NCI-H2171 treated with DMSO at 0.1 percent for 48 hours (cell line): ENCODE measurements around the gene GOLGA6C.
"Not testable (repeated sequence)": the region's sequence is repeated elsewhere in the genome, so short reads cannot be mapped to it uniquely, and the experiment has no call there.

Experiments
- DNase-seq: peaks from one replicate; lab custom pipeline; 2025; lab: John Stamatoyannopoulos, UW

Gene GOLGA6C

DNA sequence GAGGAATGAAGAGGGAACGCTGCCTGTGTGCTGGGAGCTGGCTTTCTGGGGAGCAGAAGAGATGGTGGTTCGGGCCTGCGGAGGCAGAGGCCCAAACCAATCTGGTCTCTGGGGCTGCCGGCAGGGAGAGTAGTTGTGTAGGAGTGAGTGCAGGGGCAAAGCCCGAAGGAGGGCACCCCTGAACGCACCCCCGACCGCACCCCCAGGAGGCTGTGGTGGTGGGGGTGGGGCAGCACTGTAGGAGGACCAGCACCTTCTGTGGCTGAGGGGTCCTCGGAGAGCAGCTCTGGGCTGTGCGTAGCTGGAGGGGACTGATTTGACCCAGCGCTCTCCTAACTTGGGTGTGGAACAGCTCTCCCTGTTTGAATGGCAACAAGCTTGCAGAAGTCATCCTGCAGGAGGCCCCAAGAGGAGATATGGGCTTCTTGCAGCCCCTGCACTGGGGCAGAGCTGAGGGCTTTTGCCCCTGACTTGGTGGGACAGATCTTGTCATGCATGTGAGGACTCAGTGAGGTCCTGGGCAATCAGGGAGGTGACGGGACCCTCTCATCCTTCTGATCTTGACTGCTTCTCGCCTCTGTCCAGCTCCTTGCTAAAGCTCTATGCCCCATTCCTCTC, 30.4 kb upstream of the GOLGA6C start:
- DNase-seq = no peak

DNA sequence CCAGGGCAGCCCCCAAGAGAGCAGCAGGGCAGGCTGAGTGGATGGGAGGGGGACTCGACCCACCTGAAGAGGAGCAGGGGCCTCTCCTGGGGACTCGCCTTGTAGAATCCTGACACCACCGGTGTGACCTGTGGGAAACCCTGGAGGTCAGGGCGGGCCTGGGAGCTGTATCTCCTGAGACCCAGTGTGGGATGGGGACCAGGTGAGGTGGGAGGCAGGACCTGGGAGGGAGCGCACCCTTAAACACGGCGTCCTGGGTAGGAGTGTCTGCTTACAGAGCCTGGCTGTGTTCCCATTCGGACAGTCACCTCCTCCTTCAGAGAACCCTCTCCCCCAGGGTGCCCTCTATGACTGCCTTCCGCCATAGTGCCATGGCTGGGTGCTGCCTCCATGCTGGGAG, 29.3 kb upstream of the GOLGA6C start:
- no peak for DNase-seq

DNA sequence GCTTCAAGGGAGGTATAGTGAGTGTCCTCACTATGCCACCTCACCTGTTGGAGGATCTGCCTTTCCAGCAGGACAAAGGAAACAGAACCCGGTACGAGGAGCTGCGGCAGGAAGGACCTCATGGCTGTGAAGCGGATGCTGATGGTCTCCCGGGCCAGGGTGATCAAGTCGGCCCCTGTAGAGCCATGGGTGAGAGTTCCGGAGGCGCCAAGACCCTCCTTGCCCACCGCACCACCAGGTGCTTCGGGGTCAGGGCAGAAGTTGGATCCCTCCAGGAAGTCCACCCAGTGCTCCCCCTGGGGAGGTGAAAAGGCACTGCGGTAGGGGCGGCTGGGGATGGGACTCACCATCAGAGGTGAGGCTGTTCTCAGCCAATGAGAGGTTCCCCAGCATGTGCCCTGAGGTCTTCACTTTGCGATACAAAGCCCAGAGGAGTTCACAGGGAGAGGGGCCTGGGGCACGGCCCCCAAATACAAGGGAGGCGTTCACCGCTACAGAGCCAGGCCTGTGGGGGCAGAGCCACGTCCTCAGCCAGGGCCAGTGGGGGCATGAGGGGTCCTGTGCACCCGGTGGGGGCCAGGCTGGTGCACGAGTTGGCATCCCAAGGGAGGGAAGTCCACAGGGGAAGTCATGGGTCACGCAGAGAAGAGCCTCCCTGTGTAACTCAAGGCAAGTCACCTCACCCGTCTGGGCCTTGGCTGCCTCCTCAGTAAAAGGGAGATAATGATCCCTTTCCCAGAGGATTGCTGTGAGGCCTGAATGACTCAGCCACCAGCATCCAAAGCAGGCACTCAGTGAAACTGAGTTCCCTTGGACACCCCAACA, 28.7 kb upstream of the GOLGA6C start:
- DNase-seq = no peak

DNA sequence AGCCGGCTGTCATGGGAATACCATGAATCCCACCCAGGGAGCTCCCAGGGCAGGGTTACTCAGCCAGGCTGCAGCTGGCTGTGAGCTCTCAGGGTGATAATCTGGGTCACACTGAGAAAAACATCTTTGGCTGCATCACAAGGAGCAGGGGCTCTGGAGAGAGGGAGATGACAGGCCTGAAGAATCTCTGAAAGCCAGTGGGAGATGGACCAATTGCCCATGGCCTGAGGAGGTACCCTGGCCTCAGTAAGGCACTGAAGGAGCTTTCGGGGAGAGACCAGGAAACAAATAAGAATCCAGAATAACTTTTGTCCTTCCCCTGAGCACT, 28.2 kb upstream of the GOLGA6C start:
- DNase-seq = no peak

DNA sequence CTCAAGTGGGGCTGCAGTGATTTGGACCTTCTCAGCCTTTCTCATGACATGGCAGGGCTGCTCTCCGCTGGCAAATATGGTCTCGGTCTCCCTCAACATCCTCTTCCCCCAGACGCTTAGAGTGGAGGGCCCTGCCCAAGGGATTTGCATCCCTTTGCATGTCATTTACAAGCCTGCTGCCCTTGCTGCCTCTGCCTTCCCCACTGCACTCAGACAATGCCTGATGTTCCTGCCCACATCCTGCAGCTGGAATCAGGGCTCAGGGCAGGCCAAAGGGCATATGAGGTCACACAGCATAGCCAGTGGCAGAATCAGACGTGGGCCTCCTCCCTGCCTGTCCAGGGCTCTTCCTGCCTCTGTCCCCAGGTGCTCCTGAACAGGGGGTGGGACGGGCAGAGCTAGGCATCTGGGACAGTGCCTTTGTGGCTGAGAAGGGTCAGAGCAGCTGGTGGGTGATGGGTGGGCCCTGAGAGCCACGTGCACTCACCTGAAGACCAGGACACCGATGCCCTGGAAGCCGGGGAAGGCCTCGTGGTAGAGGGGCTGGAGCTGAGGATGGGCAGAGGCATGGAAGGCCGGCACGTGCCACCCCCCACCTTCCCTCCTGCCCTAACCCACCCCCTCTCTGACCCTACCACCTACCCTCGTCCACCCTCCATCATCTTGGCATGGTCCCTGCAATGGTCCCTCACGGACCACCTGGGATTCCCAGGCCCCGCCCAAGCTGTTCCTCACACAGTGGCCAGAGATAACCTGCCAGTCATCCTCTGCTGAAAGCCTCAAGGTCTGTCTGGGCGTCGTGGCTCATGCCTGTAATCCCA, 27.4 kb upstream of the GOLGA6C start:
- no peak for DNase-seq

DNA sequence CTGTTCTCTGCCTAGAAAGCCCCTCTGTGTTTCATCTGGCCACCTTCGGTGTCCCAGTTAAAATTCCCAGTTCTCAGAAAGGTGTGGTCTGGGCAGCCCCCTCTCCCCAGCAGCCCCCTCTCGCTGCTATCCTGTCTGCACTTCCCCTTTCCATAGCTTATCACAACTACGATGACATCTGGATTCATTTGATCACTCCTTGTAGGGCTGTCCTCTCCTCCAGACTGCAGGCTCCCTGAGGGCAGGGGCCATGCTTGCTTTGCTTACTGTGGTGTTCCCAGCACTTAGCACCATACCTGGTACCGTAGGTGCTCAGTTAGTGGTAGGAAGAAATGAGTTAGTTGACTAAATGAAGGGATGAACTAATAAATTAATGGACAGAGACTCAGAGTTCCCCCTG, 26.3 kb upstream of the GOLGA6C start:
- DNase-seq = no peak

DNA sequence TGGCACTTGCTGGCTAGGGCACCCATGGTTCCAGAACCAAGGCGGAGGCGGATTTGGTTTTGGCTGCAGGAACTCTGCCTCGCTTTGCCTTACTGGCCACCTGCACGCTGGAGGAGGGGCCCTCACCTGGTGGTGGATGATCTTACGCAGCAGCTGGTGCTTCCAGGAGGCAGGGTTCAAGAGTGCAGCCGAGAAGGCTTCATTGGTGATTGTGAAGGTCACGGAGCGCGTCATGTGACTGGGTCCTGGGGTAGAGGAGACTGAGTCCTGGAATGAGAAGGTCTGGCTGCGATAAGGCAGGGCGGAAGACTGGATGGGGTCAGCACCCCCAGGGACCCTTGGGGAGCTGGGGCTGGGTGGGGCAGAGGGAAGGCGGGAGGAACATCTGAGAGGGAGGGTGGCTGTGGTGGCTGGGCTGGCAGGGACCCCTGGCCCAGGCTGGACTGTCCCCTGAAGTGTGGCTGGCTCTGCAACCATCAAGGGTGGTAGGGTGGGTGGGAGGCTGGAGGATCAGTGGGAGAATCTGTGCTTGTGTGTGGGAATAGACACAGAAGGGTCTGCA, 25.8 kb upstream of the GOLGA6C start:
- no peak for DNase-seq

DNA sequence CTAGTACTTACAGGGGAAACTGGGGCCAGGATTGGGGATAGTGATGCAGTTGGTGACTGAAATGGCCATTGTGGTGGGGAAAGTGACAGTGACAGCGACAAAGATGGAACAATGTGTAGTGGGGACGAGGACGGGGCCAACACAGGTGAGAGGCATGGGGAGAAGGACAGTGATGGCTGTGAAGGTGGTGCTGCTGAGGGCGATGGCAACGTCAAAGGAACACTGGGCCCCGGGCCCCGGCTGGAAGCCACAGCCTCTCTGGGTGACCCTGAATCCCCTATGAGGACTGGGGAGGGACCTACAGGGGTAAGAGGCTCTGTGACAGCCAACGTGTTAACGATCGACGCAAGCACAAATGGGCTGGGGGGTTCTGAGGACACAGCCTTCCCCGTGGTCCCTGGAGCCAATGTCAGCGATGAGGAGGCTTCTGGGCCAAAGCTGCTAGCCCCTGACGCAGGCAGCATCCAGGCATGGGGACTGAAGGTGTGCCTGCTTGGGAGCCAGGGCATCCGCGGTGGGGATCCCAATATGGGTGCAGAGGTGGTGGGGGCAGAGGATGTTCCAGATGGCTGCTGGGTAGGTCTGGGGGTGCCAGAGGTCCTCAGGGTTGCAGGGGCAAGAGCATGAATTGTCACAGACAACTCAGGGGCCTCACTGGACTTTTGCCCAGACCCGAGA, 25.2 kb upstream of the GOLGA6C start:
- DNase-seq = no peak

DNA sequence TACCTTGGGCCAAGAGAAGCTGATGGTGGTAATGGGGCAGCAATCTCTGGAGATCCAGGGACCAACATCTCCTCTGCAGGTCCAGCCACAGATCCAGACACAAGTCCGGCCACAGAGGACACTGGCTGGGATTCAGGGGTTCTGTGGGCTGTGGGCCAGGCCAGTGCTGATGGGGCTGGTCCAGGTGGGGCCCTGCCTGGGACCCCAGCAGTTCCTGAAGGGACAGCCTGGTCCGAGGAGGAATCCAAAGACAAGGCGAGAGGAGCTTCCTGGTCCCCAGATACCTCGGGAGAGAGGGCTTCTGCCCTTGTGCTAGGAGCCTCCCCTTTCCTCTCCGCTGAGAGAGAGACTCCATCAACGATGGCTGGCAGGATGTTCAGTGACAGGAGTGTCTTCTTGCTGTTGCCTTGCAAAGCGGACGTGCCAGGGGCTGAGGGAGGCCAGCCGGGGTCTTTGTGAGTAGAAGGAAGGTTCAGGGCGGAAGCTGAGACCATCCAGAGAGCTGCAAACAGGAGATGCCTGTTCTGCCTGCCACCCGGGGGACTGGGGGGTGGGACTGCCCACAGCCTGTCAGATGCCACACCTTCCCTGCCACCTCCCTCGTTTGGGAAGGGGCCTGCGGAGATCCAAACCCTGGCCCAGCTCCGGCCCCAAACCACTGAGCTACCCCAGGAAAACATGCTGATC, 24.5 kb upstream of the GOLGA6C start:
- no peak for DNase-seq

DNA sequence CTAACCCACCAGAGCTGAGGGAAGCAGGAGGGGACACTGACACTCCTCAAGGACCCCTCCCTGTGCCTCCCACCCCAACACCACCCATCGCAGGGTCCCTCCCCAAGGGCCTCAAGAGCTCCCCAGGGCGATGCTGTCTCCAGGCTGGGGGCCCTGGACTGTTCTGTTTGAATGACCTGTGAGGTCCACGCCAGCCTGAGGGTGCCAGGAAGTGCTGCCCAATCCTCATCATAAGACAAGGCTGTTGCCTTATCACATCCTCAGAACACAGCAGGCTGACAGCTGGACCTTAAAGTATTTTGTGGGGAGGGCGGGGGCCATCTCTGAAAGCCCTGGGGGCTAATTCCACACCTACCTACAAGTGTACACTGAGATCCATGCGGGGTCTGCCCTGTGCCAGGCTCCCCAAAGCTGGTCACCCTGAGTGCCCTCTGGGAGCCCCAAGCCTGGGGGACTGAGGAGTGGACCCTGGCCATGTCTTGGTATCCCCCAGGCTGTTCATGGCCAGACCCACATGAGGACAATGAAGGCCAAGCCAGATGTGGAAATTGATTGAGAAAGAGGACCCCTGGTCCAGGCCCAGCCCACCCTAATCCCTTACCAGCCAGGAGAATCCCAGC, 23.8 kb upstream of the GOLGA6C start:
- DNase-seq = no peak

DNA sequence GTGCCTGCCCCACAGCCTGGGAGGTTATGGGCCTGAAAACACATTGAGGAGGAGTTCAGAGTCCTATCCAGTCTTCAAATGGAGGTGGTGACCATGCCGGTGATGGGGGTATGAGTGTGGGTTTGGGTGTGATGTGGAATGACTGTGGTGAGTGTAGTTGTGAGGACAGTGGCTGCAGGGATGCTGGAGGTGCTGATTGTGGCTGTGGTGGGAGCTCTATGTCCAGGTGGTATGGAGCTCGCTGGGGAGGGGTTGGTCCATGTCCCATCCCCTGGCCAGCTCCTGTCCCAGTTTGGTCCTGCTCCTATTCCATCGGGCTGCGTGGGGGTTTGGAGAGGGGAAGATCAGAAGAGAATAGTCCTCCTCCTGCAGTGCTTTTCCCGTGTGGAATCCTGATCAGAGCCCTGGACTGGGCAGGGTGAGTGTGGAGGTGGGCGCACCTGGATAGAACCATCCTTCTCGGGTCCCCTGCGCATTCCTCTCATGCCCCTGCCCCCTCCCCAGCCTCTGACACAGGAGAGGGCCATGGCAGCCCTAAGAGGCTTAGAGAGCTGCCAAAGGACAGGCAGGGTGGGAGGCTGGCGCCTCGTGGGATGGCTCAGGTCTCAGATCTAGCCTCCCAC, 23.0 kb upstream of the GOLGA6C start:
- no peak for DNase-seq

DNA sequence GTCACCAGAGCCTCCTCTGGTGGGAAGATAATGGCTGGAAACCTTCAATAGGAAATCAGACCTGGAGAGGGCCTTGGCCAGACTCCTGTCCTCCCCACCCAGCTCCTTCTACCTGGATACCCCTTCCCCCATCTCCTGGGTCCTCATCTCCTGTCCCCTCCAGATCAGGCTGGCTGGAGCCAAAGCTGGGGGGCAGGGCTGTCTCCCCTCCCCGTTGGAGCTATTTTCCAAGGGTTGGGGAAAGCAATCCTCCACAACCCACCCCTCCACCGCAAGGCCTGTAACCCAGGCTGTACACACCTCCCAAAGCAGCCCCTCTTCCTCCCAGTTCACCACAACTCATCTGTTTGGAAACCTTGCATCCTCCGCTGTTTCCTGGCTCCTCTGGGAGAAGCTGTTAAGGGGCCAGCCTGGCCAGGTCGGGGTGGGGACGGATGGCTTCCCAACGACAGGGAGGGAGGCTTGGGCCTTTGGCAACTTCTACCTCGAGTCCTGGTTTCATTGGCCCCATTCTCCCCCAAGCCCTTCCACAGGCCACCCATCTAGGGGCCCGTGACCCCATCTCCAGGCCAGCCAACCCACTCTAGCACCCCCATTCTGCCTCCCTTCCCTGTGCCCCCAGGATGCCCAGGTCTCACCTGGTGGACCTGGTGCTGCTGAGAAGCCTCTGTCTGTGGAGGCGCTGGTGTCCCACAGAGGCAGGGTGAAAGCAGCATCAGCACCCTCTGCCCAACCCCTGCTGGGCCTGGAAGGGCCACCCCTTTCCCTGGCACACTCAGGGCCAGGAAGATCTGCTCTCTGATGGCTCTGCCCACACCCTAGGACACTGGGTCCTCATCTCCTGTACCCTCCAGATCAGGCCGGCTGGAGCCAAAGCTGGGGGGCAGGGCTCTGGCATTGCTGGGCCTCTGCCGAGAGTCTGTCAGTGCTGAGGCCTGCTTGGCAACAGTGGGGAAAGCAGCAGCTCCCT, 22.1 kb upstream of the GOLGA6C start:
- no peak for DNase-seq

DNA sequence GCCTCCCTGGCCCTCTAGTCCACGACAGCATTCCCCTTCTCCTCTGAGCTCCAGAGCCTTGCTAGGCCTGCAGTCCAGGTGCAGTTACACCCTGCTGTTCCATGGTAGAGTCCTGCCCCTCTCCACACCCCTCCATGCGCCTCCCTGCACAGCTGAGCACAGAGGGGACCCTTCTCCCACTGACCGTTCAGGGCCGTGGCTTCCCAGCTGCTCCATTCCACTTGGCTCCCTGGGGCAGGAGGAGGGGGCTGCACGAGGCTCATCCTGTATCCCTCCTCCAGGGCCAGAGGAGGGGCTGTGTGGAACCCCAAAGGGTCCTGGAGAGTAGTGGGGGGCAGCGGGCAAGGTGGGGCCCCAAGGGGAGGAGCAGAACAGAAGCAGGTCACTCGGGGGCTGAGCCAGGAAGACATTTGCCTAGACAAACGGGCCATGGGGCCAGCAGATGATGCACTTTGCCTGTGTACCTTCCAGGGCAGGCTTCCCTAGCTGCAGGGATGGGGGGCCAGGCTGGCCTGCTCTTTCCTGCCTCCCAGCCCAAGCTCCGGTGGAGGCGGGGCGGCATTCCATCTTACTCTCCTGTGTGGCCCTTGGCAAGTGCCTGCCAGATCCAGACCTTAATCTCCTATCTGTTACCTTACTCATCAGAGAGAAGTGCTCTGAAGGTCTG, 20.7 kb upstream of the GOLGA6C start:
- no peak for DNase-seq

DNA sequence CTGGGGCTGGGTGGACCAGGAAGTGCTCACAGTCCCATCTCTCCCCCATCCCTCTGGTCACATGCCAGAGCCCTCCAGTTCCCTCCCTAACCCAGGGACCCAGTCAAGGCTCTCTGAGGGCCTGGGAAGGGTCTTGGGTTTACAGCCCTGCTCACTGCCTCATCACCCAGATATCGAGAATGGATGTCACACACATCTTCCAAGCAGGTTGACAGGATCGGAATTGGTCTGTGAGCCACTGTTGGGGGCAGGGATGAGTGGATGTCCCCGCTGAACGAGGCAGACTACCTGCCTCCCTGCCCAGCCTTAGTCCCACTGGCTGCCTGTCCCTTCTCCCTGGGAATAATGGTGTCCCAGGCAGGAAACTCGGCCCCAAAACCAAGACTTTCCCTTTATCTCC, 20.0 kb upstream of the GOLGA6C start:
- no peak for DNase-seq

DNA sequence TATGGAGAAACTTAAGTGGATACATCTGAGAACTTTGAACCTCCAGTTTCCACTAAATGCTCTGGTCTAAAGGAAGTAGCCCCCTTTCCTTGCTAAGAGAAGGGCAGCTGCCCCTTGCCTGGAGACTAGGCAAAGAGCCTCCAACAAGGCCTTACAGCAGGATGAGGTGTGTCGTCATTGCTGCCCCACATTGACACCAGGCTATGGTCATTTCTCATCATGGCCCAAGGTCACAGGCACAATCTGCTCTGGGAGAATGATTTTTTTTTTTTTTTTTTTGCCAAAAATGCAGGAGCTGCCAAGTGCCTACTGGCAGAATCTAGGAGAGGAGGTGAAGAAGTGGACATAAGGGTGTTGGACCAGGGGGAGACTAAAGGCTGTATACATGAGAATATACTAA, 12.4 kb upstream of the GOLGA6C start:
- not testable (repeated sequence) for DNase-seq

DNA sequence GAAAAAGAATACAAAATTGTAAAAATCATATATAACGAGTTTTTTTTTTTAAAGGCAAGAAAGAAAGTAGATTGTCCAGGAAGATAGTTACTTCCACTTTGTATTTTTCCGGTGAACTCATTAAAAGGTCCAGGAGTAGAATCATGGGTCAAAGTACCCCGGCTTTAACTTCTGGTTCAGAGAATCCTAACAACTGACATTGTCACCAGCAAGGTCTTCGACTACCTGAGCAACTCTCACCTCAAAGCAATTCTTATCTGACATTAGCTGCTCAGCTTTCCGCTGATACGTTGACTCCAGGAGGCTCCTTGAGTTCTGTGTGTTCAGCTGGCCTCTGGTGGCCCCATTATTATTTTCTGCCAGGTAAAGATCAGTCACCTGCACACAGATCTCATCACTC, 9.1 kb upstream of the GOLGA6C start:
- not testable (repeated sequence) for DNase-seq

DNA sequence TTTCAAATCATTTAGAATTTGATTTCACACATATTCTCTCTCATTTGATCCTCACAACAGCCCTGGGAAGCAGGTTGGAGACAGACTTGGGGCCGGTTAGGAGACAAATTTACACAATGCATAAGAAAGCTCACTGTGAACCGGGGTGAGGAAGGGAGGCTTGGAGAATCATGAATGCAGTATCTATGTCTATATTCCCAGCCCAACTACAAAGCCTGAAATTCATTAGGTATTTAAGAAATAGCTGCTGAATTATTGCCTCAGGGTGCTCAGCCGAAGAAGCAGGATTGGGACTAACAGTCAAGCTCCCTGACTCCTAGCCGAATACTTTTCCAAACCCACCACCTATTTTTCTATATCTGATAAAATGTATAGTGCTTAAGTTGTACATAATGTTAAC, 8.4 kb upstream of the GOLGA6C start:
- no peak for DNase-seq

DNA sequence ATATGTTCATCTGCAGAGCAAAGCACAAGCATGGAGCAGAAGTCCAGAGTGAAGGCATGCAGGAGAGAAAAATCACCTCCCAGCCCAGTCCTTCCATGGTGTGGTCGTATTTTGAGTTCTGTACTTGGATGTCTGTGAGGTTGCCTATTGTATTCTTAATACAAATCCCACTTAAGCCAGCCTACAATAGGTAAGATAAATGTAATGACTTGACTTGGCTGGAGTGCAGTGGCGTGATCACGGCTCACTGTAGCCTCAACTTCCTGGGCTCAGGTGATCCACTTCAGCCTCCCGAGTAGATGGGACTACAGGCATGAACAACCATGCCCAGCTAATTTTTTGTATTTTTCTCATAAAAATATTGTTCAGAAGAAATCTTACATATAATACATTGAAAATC, 6.8 kb upstream of the GOLGA6C start:
- DNase-seq = not testable (repeated sequence)

DNA sequence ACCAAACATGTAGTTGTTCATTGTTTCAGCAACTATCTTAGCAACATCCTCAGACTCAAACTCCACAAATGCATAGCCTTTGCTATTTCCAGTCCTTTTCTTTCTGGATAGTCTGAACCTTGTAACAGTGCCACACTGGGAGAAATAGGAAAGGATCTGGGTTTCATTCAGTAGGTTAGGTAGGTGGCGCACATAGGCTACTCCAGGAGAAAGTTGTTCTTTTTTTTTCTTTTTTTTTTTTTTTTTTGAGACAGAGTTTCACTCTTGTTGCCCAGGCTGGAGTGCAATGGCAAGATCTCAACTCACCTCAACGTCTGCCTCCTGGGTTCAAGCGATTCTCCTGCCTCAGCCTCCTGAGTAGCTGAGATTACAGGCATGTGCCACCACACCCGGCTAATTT, 5.8 kb upstream of the GOLGA6C start:
- DNase-seq = peak; percentile 3
